GM23338 (cell line): ENCODE results near the gene RAPGEF5. TPM values are rescaled to one million over a fixed set of nuclear protein-coding genes. Genes with fewer than 3 reads are reported as not detected.

Source experiments
- ATAC-seq: fragments of 200-7000 bp; cut with Tn5 transposase; 3 replicates; pipeline ENCODE4 v1.9.1; 2020
- DNase-seq: peaks from one replicate; pipeline ENCODE4 v3.0.0-alpha.2; 2015; ENCODE audit warnings: low spot score
- H2AFZ ChIP-seq: fragments of 200-600 bp; sonication (generic); 2 replicates; pipeline ENCODE4 v1.8.0; 2016; ENCODE audit warnings: antibody characterized with exemption, mild to moderate bottlenecking, moderate library complexity
- H3F3A ChIP-seq: fragments of 200-600 bp; sonication (generic); replicated peaks from 2 replicates; pipeline ENCODE4 v1.8.0; 2017; ENCODE audit warnings: antibody characterized with exemption, mixed run types, low read depth
- H3K27ac ChIP-seq: fragments of 200-600 bp; sonication (generic); 2 replicates; pipeline ENCODE4 v1.6.1; 2016; ENCODE audit warnings: low read depth
- H3K27me3 ChIP-seq: fragments of 200-600 bp; sonication (generic); 2 replicates; pipeline ENCODE4 v1.8.0; 2016; ENCODE audit warnings: mild to moderate bottlenecking, mixed run types, moderate library complexity; ENCODE audit not compliant: insufficient read depth
- H3K36me3 ChIP-seq: fragments of 200-600 bp; sonication (generic); 2 replicates; pipeline ENCODE4 v1.8.0; 2016; ENCODE audit warnings: mild to moderate bottlenecking; ENCODE audit not compliant: insufficient read depth
- H3K4me1 ChIP-seq: fragments of 200-600 bp; sonication (generic); 2 replicates; pipeline ENCODE4 v1.8.0; 2016; ENCODE audit warnings: mild to moderate bottlenecking, moderate library complexity; ENCODE audit not compliant: insufficient read depth
- H3K4me2 ChIP-seq: fragments of 200-600 bp; sonication (generic); 2 replicates; pipeline ENCODE4 v1.7.1; 2017; ENCODE audit warnings: mixed run types
- H3K4me3 ChIP-seq: fragments of 200-600 bp; sonication (generic); 2 replicates; pipeline ENCODE4 v1.6.1; 2016; ENCODE audit warnings: mixed run types
- H3K79me2 ChIP-seq: fragments of 200-600 bp; sonication (generic); replicated peaks from 2 replicates; pipeline ENCODE4 v1.8.0; 2017; ENCODE audit warnings: mild to moderate bottlenecking; ENCODE audit not compliant: insufficient read depth
- H3K9me2 ChIP-seq: fragments of 200-600 bp; sonication (generic); 2 replicates; pipeline ENCODE4 v1.8.0; 2017; ENCODE audit not compliant: insufficient read depth
- H4K20me1 ChIP-seq: fragments of 200-600 bp; sonication (generic); replicated peaks from 2 replicates; pipeline ENCODE4 v1.8.0; 2017; ENCODE audit warnings: mild to moderate bottlenecking; ENCODE audit not compliant: insufficient read depth
- H3K27ac Mint-ChIP-seq: 2 replicates; pipeline ENCODE4 v1.8.0; 2020; ENCODE audit warnings: inconsistent platforms, mild to moderate bottlenecking, moderate library complexity, mixed read lengths
- H3K27me3 Mint-ChIP-seq: 3 replicates; pipeline ENCODE4 v1.8.0; 2022; ENCODE audit warnings: low read depth, mild to moderate bottlenecking, moderate library complexity, mixed read lengths, inconsistent platforms; ENCODE audit not compliant: insufficient read depth, poor library complexity
- H3K36me3 Mint-ChIP-seq: 3 replicates; pipeline ENCODE4 v1.8.0; 2021; ENCODE audit warnings: low read depth, mild to moderate bottlenecking, inconsistent platforms, moderate library complexity, mixed read lengths
- H3K4me1 Mint-ChIP-seq: 3 replicates; pipeline ENCODE4 v1.8.0; 2020; ENCODE audit warnings: mild to moderate bottlenecking, inconsistent platforms, mixed read lengths
- H3K4me3 Mint-ChIP-seq: 3 replicates; pipeline ENCODE4 v1.8.0; 2021; ENCODE audit warnings: moderate library complexity, mild to moderate bottlenecking, inconsistent platforms, mixed read lengths
- H3K9me3 Mint-ChIP-seq: 3 replicates; pipeline ENCODE4 v1.8.0; 2020; ENCODE audit warnings: moderate library complexity, mild to moderate bottlenecking, inconsistent platforms, mixed read lengths
- EZH2 ChIP-seq: fragments of 200-600 bp; sonication (generic); IDR thresholded peaks from one replicate; pipeline ENCODE4 v1.8.0; 2017; ENCODE audit warnings: antibody characterized with exemption, mild to moderate bottlenecking, low read depth; ENCODE audit not compliant: unreplicated experiment
- EZH2phosphoT487 ChIP-seq: fragments of 200-600 bp; sonication (generic); IDR thresholded peaks from one replicate; pipeline ENCODE4 v1.8.1; 2018; ENCODE audit warnings: antibody characterized with exemption; ENCODE audit not compliant: unreplicated experiment
- ZNF331 ChIP-seq: fragments of 250-450 bp; sonication (Bioruptor Pico); IDR thresholded peaks from 2 replicates; pipeline ENCODE4 v1.5.0; 2020; ENCODE audit warnings: low read depth, mild to moderate bottlenecking, moderate library complexity
- polyA plus RNA-seq: library from polyadenylated mRNA; unstranded; fragments of >200 nt; fragmentation: Nextera tagmentation; extraction: Ambion mirVana; gene quantifications from 2 replicates; pipeline ENCODE4 v1.2.1, GENCODE V29; 2016
- total RNA-seq: library from RNA; depleted of rRNA; stranded (reverse); fragments of >200 nt; shearing (Covaris generic); gene quantifications from 2 replicates; pipeline ENCODE4 v1.2.3, GENCODE V29; 2014
- TF ChIP-seq, protein P1 (sequence below), 2 experiments: fragments of 200-600 bp in 1 of 2; sonication (generic) in 1 of 2; conservative IDR thresholded peaks; 2 replicates each; pipeline versions ENCODE4 v1.5.1 to v1.6.1; 2016 to 2017; ENCODE audit warnings: antibody characterized with exemption in 2 of 2, low read depth in 2 of 2, mild to moderate bottlenecking in 2 of 2, moderate library complexity in 1 of 2
- TF ChIP-seq, protein P2 (sequence below): fragments of 250-450 bp; sonication (Bioruptor Pico); IDR thresholded peaks from 2 replicates; pipeline ENCODE4 v1.5.0; 2020; ENCODE audit warnings: mild to moderate bottlenecking, moderate library complexity

Gene RAPGEF5
- total and polyA plus RNA-seq, 2 experiments from 2014 or later: 6.3 to 13.1 TPM

GRCh38 chr7:22373911-22374310 is 17.0 kb upstream of the RAPGEF5 start:
- H3K27me3 ChIP-seq: no peaks in the 10 kb centered on the region
- H4K20me1 ChIP-seq: no peaks in the 10 kb centered on the region
- DNase-seq (no peak), ATAC-seq (no peak)
- Mint-ChIP-seq H3K9me3 (no peaks in the 10 kb centered on the region), H3K27me3 (peaks cover 2% of the 10 kb centered on the region), H3K36me3 (no peaks in the 10 kb centered on the region), H3K4me3 (no peak overlapping the region), H3K4me1 (peaks cover 11% of the 10 kb centered on the region), H3K27ac (no peak overlapping the region)
- no peaks in the 10 kb centered on the region for H3K9me2 ChIP-seq
- H3K4me1 ChIP-seq: peaks cover 4% of the 10 kb centered on the region; the same call in 1 of the 2 replicates
- H3K36me3 ChIP-seq: no peaks in the 10 kb centered on the region
- no peak overlapping the region for H2AFZ ChIP-seq
- TF ChIP-seq ZNF331 (CRISPR knock-in tag): no peak
- TF ChIP-seq EZH2: no peak
- TF ChIP-seq EZH2phosphoT487: no peak
- TF ChIP-seq, protein P1, sequence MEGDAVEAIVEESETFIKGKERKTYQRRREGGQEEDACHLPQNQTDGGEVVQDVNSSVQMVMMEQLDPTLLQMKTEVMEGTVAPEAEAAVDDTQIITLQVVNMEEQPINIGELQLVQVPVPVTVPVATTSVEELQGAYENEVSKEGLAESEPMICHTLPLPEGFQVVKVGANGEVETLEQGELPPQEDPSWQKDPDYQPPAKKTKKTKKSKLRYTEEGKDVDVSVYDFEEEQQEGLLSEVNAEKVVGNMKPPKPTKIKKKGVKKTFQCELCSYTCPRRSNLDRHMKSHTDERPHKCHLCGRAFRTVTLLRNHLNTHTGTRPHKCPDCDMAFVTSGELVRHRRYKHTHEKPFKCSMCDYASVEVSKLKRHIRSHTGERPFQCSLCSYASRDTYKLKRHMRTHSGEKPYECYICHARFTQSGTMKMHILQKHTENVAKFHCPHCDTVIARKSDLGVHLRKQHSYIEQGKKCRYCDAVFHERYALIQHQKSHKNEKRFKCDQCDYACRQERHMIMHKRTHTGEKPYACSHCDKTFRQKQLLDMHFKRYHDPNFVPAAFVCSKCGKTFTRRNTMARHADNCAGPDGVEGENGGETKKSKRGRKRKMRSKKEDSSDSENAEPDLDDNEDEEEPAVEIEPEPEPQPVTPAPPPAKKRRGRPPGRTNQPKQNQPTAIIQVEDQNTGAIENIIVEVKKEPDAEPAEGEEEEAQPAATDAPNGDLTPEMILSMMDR (conservative IDR thresholded peaks at IDR 0.05; ENCODE audit: low read depth in 2 of 2): no peak
- TF ChIP-seq, protein P2, sequence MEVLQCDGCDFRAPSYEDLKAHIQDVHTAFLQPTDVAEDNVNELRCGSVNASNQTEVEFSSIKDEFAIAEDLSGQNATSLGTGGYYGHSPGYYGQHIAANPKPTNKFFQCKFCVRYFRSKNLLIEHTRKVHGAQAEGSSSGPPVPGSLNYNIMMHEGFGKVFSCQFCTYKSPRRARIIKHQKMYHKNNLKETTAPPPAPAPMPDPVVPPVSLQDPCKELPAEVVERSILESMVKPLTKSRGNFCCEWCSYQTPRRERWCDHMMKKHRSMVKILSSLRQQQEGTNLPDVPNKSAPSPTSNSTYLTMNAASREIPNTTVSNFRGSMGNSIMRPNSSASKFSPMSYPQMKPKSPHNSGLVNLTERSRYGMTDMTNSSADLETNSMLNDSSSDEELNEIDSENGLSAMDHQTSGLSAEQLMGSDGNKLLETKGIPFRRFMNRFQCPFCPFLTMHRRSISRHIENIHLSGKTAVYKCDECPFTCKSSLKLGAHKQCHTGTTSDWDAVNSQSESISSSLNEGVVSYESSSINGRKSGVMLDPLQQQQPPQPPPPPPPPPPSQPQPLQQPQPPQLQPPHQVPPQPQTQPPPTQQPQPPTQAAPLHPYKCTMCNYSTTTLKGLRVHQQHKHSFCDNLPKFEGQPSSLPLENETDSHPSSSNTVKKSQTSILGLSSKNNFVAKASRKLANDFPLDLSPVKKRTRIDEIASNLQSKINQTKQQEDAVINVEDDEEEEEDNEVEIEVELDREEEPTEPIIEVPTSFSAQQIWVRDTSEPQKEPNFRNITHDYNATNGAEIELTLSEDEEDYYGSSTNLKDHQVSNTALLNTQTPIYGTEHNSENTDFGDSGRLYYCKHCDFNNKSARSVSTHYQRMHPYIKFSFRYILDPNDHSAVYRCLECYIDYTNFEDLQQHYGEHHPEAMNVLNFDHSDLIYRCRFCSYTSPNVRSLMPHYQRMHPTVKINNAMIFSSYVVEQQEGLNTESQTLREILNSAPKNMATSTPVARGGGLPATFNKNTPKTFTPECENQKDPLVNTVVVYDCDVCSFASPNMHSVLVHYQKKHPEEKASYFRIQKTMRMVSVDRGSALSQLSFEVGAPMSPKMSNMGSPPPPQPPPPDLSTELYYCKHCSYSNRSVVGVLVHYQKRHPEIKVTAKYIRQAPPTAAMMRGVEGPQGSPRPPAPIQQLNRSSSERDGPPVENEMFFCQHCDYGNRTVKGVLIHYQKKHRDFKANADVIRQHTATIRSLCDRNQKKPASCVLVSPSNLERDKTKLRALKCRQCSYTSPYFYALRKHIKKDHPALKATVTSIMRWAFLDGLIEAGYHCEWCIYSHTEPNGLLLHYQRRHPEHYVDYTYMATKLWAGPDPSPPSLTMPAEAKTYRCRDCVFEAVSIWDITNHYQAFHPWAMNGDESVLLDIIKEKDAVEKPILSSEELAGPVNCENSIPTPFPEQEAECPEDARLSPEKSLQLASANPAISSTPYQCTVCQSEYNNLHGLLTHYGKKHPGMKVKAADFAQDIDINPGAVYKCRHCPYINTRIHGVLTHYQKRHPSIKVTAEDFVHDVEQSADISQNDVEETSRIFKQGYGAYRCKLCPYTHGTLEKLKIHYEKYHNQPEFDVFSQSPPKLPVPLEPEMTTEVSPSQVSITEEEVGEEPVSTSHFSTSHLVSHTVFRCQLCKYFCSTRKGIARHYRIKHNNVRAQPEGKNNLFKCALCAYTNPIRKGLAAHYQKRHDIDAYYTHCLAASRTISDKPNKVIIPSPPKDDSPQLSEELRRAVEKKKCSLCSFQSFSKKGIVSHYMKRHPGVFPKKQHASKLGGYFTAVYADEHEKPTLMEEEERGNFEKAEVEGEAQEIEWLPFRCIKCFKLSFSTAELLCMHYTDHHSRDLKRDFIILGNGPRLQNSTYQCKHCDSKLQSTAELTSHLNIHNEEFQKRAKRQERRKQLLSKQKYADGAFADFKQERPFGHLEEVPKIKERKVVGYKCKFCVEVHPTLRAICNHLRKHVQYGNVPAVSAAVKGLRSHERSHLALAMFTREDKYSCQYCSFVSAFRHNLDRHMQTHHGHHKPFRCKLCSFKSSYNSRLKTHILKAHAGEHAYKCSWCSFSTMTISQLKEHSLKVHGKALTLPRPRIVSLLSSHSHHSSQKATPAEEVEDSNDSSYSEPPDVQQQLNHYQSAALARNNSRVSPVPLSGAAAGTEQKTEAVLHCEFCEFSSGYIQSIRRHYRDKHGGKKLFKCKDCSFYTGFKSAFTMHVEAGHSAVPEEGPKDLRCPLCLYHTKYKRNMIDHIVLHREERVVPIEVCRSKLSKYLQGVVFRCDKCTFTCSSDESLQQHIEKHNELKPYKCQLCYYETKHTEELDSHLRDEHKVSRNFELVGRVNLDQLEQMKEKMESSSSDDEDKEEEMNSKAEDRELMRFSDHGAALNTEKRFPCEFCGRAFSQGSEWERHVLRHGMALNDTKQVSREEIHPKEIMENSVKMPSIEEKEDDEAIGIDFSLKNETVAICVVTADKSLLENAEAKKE (CRISPR knock-in tag): no peak
- H3K79me2 ChIP-seq: no peaks in the 10 kb centered on the region
- H3K4me3 ChIP-seq: no peak overlapping the region
- H3K27ac ChIP-seq: no peak overlapping the region
- no peaks in the 10 kb centered on the region for H3F3A ChIP-seq
- H3K4me2 ChIP-seq: no peak overlapping the region
